ENCODE measurements around the gene PPIAL4G. TPM values are rescaled to one million over a fixed set of nuclear protein-coding genes. Genes with fewer than 3 reads are reported as not detected.
"Not testable (repeated sequence)": the region's sequence is repeated elsewhere in the genome, so short reads cannot be mapped to it uniquely, and the experiment has no call there.

PPIAL4G gene
- total RNA-seq, result 1 to 10 TPM in 1 of 2 experiments, under 1 TPM in 1; 0.26 to 1.3 TPM

DNA sequence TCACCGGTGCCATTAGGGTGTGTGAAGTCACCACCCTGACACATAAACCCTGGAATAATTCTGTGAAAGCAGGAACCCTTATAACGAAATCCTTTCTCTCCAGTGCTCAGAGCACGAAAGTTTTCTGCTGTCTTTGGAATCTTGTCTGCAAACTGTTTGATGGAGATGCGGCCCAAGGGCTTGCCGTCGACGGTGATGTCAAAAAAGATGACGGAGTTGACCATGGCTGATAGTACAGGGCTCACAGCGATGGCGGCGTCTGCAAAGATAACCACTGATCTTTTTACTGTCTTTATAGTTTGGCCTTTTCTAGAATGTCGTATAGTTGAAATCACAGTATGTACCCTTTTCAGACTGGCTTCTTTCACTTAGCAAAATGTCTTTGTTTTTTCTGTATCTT lies at the start of gene PPIAL4G:
Gene PPIAL4G, minus strand, starts transcription at position 274 of the 400 bp plus-strand sequence. Its CDS starts 50 bp downstream, at position 224.
- H3K4me1 Mint-ChIP-seq; ATAC-seq; CTCF ChIA-PET; H3K27me3 Mint-ChIP-seq; H3K9me3 Mint-ChIP-seq (ENCODE audit: low read depth); H3K4me3 Mint-ChIP-seq; H3K27ac Mint-ChIP-seq; DNase-seq; H3K36me3 Mint-ChIP-seq: not testable (repeated sequence)

DNA sequence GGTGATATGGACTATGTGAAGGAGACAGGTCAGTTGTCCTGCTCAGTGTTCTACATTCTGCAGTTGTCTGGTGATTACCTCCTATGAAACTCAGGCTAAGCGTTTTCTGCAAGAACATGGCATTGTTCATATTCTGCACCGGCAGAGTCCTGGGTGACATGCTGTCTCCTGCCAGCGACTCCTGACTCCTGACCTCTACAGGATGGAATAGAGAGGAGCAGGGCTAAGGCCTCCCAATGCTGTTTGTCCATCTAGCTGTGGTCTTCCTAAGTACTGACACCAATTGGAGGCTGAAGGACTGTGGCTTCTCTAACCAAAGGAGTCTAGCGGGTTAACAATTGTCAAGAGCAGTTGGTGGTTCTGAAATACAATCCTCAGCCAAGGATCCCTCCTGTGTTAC lies 49.1 kb upstream of the PPIAL4G start:
- H3K36me3 Mint-ChIP-seq; H3K4me1 Mint-ChIP-seq; ATAC-seq; H3K9me3 Mint-ChIP-seq (ENCODE audit: low read depth); CTCF ChIA-PET; H3K4me3 Mint-ChIP-seq; H3K27me3 Mint-ChIP-seq; DNase-seq; H3K27ac Mint-ChIP-seq: not testable (repeated sequence)

DNA sequence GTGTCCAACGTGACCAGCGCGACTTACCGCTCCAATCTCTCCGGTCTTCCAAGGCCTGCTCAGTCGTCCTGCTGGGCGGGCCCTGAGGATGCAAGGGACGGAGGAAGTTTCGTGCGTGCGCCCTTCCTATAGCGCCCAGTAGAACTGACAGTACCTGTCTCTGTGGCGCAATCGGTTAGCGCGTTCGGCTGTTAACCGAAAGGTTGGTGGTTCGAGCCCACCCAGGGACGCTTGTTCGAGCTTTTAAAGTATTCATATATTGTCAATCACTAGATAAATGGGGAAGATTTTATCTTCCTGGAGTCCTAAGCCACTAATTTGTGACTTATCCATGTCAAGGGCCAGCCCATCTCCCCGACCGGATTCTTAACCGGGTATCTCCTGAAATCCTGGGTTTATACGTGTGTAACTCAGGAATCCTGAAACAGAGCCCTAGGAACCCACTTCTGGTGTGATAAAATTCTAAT lies 46.0 kb upstream of the PPIAL4G start:
- peak; percentile 80 for DNase-seq
- Mint-ChIP-seq H3K4me3 (peak overlapping the region; percentile 68), H3K27ac (peak overlapping the region; percentile 63)
- ATAC-seq; H3K9me3 Mint-ChIP-seq (ENCODE audit: low read depth); H3K4me1 Mint-ChIP-seq; H3K36me3 Mint-ChIP-seq; CTCF ChIA-PET; H3K27me3 Mint-ChIP-seq: not testable (repeated sequence)

DNA sequence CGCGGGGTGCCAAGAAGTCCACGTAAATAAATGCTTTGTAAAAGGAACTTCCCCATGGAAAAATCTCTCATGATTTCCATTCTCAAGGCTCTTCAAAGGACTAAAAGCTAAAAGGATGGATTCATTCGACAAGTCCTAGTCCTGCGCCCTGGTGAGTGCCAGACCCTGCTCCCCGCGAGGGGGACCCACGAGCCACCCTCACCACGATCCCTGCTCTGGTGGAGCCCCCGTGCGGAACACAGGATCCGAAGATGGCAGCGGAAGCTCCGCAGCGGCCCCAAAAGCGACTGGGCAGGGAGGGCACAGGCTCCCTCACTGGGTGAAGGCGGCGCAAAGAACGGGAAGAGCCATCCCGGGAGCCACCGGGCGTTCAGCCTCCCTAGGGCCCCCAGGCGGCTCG lies 45.5 kb upstream of the PPIAL4G start:
- CTCF ChIA-PET; H3K4me3 Mint-ChIP-seq; H3K9me3 Mint-ChIP-seq (ENCODE audit: low read depth); H3K4me1 Mint-ChIP-seq; ATAC-seq; H3K36me3 Mint-ChIP-seq; H3K27ac Mint-ChIP-seq; H3K27me3 Mint-ChIP-seq; DNase-seq: not testable (repeated sequence)

DNA sequence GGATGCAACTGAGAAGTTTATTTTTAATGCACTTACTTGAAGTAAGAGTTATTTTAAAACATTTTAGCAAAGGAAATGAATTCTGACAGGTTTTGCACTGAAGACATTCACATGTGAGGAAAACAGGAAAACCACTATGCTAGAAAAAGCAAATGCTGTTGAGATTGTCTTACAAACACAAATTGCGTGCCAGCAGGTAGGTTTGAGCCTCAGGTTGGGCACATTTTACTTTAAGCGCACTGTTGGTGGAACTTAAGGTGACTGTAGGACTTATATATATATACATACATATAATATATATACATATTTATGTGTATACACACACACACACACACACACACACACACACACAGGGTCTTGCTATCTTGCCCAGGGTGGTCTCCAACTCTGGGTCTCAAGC lies 43.5 kb upstream of the PPIAL4G start:
- H3K9me3 Mint-ChIP-seq (ENCODE audit: low read depth); H3K4me1 Mint-ChIP-seq; H3K4me3 Mint-ChIP-seq; H3K36me3 Mint-ChIP-seq; ATAC-seq; CTCF ChIA-PET; H3K27me3 Mint-ChIP-seq; H3K27ac Mint-ChIP-seq: not testable (repeated sequence)
- peak; percentile 37 for DNase-seq

DNA sequence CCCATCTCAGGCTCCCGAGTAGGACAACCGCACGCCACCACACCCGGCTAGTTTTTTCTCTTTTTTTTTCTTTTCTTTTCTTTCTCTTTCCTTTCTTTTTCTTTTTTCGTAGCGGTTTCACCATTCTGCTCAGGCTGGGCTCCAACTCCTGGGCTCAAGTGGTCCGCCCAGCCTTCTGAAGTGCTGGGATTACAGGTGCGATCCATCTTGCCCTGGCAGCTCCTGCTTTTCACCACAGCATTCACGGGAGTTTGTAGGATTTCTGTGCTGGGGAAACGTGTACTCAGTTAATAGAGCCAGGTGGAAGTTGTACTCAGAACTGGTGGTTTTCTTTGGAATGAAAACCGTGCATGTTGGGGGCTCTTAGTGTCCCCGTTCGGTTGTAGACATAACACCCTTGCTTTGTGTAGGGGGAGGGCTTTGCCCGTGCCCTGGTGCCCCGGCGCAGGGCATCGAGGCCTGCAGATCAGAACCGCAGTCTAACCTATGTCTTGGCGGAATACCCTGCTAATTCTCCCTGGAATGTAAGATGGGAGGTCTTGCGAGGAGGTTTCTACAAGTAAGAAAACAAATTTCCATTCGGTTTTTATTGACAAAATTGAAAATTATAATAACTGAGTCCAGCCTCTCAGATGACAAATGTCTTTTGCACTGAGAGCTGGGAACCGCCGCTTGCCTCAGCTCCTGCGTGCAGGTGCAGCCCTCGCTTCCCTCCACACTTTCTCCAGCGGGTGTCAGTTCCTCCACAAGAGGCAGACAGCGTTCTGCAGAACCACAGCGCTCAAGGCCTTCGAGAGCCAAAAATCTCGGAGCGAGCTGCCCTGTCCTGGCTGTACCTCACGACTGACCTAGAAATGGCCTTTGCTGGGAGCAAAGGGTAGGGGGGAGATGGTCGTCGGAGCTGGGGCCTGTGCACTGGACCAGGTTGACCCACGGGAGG lies 40.4 kb upstream of the PPIAL4G start:
- peak; percentile 43 for ATAC-seq
- not testable (repeated sequence) for H3K27me3 Mint-ChIP-seq; H3K36me3 Mint-ChIP-seq; H3K9me3 Mint-ChIP-seq (ENCODE audit: low read depth); H3K4me1 Mint-ChIP-seq
- Mint-ChIP-seq H3K27ac (peak overlapping the region; percentile 90), H3K4me3 (peak overlapping the region; percentile 80)
- DNase-seq, result peak; percentile 42
- CTCF ChIA-PET, result interaction anchor here (0.8 to 0.9 kb wide), 2 partner anchors 135 to 151 kb away, joined by 3 read pairs; no protein-coding TSS in a partner anchor

DNA sequence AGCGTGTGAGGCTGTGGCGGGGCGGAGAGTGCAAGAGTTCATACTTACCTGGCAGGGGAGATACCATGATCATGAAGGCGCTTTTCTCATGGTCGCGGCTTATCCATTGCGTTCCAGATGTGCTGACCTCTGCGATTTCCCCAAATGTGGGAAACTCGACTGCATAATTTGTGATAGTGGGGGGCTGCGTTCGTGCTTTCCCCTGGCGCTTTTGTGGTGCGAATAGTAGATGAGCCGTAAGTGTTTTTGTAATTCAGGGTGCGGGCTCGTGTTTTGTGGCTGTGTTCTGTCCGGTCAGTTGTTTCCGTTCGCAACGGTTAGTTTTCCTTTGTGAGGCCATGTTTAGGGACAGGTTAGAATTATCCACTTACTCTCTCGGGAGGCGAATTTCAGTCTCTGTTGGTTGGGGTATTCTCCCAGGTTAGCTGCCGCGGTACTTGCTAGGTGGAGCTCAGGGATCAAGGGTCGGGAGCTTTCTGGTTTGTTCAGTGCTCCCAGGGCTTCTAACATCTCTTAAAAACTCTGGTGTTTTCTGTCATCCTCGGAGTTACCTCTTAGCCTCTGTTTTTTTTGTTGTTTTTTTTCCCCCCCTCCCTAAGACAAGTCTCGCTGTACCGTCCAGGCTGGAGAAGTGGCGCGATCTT lies 39.6 kb upstream of the PPIAL4G start:
- CTCF ChIA-PET, result interaction anchor here (0.8 to 0.9 kb wide), 2 partner anchors 134 to 150 kb away, joined by 3 read pairs; no protein-coding TSS in a partner anchor
- H3K27ac Mint-ChIP-seq, result peak overlapping the region; percentile 90
- H3K36me3 Mint-ChIP-seq; H3K27me3 Mint-ChIP-seq; H3K9me3 Mint-ChIP-seq (ENCODE audit: low read depth); H3K4me1 Mint-ChIP-seq: not testable (repeated sequence)
- DNase-seq (peak; percentile 97), ATAC-seq (peak; percentile 78)
- H3K4me3 Mint-ChIP-seq, result peak overlapping the region; percentile 80

DNA sequence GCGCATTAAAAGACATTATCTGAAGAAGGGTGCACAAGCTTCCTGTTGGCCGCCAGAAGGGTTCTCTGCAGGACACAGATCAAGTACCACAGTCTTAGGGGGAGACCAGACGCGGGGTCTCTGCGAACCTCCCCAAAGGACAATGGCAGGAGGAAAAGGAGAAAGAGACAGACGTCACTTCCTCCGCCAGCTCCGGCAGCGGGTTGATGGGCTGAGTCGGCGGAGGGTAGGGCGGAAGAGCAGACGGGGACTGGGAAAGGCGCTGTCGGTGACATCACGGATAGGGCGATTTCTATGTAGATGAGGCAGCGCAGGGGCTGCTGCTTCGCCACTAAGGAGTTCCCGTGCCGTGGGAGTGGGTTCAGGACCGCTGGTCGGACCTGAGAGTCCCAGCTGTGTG lies 39.0 kb upstream of the PPIAL4G start:
- H3K36me3 Mint-ChIP-seq; H3K27me3 Mint-ChIP-seq; CTCF ChIA-PET; H3K9me3 Mint-ChIP-seq (ENCODE audit: low read depth); H3K4me1 Mint-ChIP-seq: not testable (repeated sequence)
- ATAC-seq, result peak; percentile 42
- peak; percentile 93 for DNase-seq
- Mint-ChIP-seq H3K27ac (peak overlapping the region; percentile 90), H3K4me3 (peak overlapping the region; percentile 80)

DNA sequence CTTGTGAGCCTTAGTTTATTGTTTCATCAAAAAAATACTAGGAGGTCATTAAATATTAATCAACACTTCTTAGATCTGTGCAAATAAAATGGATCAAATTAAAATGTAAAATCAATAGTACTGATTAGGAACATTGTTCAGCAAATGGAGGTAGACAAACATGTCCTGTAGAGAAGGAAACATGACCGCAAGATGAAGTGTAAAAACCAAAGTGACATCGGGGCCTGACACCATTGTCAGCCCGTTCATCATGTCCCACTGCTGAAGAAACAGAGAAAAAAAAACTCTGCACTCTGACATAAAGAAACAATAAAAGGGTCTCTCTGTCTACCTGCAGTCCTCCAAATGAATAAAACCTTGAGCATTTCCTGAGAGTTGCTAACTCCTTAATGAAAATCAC lies 31.2 kb upstream of the PPIAL4G start:
- Mint-ChIP-seq H3K27ac (peak overlapping the region; percentile 83), H3K4me1 (peaks cover 13% of the 10 kb centered on the region)
- peak; percentile 41 for DNase-seq
- CTCF ChIA-PET; H3K27me3 Mint-ChIP-seq; H3K9me3 Mint-ChIP-seq (ENCODE audit: low read depth); H3K36me3 Mint-ChIP-seq; H3K4me3 Mint-ChIP-seq; ATAC-seq: not testable (repeated sequence)

DNA sequence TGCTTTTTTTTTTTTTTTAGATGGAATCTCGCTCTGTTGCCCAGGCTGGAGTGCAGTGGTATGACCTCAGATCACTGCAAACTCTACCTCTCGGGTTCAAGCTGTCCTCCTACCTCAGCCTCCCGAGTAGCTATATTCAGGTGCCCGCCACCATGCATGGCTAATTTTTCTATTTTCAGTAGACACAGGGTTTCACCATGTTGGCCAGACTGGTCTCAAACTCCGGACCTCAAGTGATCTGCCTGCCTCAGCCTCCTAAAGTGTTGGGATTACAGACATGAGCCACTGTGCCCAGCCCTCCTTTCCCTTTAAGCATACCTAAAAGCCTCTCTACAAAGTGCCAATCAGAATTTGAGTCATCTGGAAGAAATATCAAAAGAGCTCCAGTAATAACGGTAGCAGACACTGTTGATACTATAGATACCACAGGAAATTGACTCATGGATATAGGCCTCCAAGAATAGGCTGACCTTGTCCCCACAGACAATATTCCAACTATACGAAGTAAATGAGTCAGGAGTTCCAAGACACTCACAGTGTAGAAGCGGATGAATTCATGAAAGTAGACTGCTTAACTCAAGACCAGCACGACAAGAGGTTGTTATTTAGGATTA lies 29.6 kb upstream of the PPIAL4G start:
- DNase-seq; CTCF ChIA-PET; H3K27ac Mint-ChIP-seq; H3K4me3 Mint-ChIP-seq; H3K36me3 Mint-ChIP-seq; H3K27me3 Mint-ChIP-seq; H3K9me3 Mint-ChIP-seq (ENCODE audit: low read depth): not testable (repeated sequence)
- peaks cover 13% of the 10 kb centered on the region for H3K4me1 Mint-ChIP-seq
- ATAC-seq, result peak; percentile 79

DNA sequence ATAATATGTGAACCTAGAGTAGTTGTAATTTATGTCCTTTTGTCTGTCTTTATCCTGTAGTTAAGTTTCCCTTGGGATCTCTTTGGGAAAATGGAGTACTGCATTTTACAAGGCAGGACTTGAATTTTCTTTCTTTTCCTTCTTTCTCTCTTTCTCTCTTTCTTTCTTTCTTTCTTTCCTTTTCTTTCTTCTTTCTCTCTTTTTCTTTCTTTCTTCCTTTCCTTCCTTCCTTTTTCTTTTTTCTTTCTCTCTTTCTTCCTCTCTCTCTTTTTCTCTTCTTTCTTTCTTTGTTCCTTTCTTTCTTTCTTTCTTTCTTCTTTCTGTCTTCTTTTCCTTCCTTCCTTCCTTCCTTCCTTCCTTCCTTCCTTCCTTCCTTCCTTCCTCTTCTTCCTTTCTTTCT lies 10.8 kb upstream of the PPIAL4G start:
- H3K27ac Mint-ChIP-seq; CTCF ChIA-PET; H3K9me3 Mint-ChIP-seq (ENCODE audit: low read depth); H3K27me3 Mint-ChIP-seq; H3K4me1 Mint-ChIP-seq; H3K4me3 Mint-ChIP-seq; ATAC-seq; DNase-seq; H3K36me3 Mint-ChIP-seq: not testable (repeated sequence)

DNA sequence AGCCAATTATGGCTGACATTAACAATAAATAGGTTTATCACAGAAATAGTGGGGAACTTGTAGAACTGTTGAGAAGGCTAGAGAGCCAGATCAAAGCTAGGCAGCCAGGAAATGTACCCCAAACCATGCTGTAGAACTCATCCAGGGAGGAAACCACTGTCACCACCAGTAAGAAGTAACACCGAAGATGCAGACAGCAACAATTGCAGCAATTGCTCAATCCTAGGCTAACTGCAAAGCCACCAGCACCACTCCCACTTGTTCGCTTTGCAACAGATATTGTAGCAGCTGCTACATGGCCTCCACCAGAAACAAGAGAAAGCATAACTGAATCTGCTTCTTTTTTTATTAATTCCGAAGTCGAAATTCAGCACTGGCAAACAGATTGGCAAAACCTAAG lies 2.0 kb downstream of the PPIAL4G start:
- CTCF ChIA-PET, H3K4me3 Mint-ChIP-seq: not testable (repeated sequence)

DNA sequence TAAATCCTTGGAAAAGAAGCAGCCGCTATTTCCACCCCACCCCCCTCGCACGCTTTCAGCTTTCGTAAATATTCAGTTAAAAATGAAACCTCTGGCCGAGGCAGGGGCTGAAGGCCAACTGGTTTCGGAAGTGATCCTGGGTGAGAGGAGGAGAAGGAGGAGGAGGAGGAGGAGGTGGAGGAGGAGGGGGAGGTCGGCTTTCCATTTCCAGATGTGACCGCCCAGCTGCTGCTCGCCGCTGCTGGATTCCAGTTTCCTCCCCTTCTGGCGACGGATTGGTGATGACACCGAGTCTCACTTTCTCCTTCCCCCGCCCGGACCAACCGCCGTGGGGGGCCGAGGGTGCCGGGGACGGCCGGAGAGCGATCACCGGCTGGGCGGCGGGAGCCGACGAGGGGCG lies 23.4 kb downstream of the PPIAL4G start:
- H3K4me1 Mint-ChIP-seq; H3K9me3 Mint-ChIP-seq (ENCODE audit: low read depth); H3K27me3 Mint-ChIP-seq; ATAC-seq; DNase-seq; CTCF ChIA-PET; H3K36me3 Mint-ChIP-seq: not testable (repeated sequence)
- Mint-ChIP-seq H3K27ac (peak overlapping the region; percentile 77), H3K4me3 (peak overlapping the region; percentile 68)

More for the DNA sequence above, 2.0 kb downstream of the PPIAL4G start:
- not testable (repeated sequence) for H3K27ac Mint-ChIP-seq; ATAC-seq; H3K36me3 Mint-ChIP-seq; H3K9me3 Mint-ChIP-seq (ENCODE audit: low read depth); H3K27me3 Mint-ChIP-seq; H3K4me1 Mint-ChIP-seq
- DNase-seq, result peak; percentile 54

Data from activated CD8-positive, alpha-beta memory T cell treated with anti-CD3 and anti-CD28 coated beads, Interleukin-2, amount 10 ng/mL, durations not matched to agents 7 days and 5 days (primary cell).